Right atrium auricular region (tissue), 2 donors: Measurements from ENCODE around the gene TRAF7. TPM values are rescaled to one million over a fixed set of nuclear protein-coding genes. Genes with fewer than 3 reads are reported as not detected.

Experiments
- DNase-seq: peaks from one replicate; pipeline ENCODE4 v3.0.0-alpha.2; 2019; ENCODE audit warnings: low spot score
- H3K27ac ChIP-seq, 2 donors: fragments of 200-600 bp; sonication (generic); 1 replicate in 1 of 2; 2 replicates in 1 of 2; pipeline ENCODE4 v1.5.1; 2016 to 2019
- H3K27me3 ChIP-seq, 2 donors: fragments of 200-600 bp; sonication (generic); one replicate each; pipeline versions ENCODE4 v1.5.1 to v1.6.0; 2017 to 2019
- H3K36me3 ChIP-seq: fragments of 200-600 bp; sonication (generic); one replicate; pipeline ENCODE4 v1.5.1; 2016
- H3K4me1 ChIP-seq, 2 donors: fragments of 200-600 bp; sonication (generic); one replicate each; pipeline versions ENCODE4 v1.5.1 to v1.6.0; 2017 to 2019
- H3K4me3 ChIP-seq, 2 donors: fragments of 200-600 bp; sonication (generic); 1 replicate in 1 of 2; 2 replicates in 1 of 2; pipeline ENCODE4 v1.5.1; 2017 to 2019; ENCODE audit warnings: mild to moderate bottlenecking in 1 of 2, moderate library complexity in 1 of 2
- H3K9me3 ChIP-seq, 2 donors: fragments of 200-600 bp; sonication (generic); one replicate each; pipeline ENCODE4 v1.5.1; 2019
- CTCF ChIP-seq, 2 donors: fragments of 200-600 bp; sonication (generic); IDR thresholded peaks; one replicate each; pipeline ENCODE4 v1.5.1; 2019; ENCODE audit warnings: antibody characterized with exemption in 2 of 2
- total RNA-seq, 2 donors: library from RNA; depleted of rRNA; stranded (reverse); fragments of >200 nt; gene quantifications; one replicate each; pipeline ENCODE4 v1.1.0, GENCODE V29; 2016

The TRAF7 gene
- total RNA-seq, 2 donors from 2014 or later: 16.1 to 27.0 TPM

GRCh38 chr16:2210009-2210332 lies 54.4 kb downstream of the TRAF7 start:
- H3K36me3 ChIP-seq: peaks cover 30% of the 10 kb centered on the region
- H3K9me3 ChIP-seq: no peaks in the 10 kb centered on the region
- no peaks in the 10 kb centered on the region for H3K27me3 ChIP-seq
- DNase-seq: no peak
- no peak for TF ChIP-seq CTCF (IDR thresholded peaks at IDR 0.05)
- no peak overlapping the region for H3K27ac ChIP-seq
- no peak overlapping the region for H3K4me3 ChIP-seq
- H3K4me1 ChIP-seq: peaks cover 0 to 37% of the 10 kb centered on the region in 2 donors

DNA sequence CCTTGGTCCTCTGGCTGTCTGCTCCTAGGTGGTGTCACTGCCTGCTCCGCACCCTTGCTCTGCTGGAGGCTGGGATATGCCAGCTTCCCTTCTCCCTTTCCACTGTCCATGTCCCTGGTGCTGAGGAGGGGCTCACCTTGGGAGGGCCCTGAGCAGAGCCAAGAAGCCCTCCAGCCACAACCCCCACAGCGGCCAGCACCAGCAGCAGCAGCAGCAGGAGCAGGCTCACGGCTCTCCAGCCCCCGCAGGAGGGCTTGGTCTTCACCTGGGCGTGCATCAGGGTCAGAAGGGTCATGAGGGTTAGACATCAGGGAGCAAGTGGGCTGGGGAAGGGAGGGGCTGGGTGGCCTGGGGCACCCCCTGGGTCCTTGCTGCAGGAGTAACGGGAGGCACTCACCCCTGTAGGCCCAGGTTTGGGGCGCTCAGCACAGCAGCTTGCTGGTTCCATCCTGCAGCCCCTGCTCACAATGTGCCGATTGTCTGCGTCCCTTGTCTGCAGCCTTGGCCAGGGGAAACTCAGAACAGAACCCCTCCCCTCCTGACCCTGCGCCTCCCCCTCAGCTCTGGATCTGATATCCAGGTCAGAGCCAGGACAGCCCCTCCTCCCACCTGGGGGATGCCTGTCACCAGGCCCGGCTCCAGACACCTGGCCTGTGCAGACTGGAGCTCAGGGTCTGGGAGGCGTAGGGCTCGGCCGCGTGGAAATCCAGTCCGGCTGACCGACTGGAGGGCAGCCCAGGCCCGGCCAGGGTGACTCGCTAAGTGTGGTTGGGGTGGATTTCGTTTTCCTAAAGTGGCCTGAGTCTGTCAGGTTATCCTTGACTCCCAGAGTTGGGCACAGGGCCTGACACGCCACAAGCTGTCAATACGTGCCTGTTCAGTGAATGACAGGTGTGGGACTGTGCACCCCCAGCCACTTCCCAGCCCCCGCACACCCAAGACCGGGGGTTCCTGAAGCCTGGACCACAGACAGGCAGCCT lies 55.1 kb downstream of the TRAF7 start, which contains the start of gene BRICD5:
TSS of gene BRICD5 (minus strand) at position 478 of the 980 bp plus-strand sequence. CDS start at position 448, 30 bp downstream.
- no peaks in the 10 kb centered on the region for H3K27me3 ChIP-seq
- peaks cover 30% of the 10 kb centered on the region for H3K36me3 ChIP-seq
- DNase-seq: no peak
- peak within 1 kb of the TSS; percentile 85 for H3K27ac ChIP-seq
- H3K4me3 ChIP-seq: no peak within 1 kb of the TSS
- peaks cover 0 to 40% of the 10 kb centered on the region in 2 donors for H3K4me1 ChIP-seq
- no peak for TF ChIP-seq CTCF (IDR thresholded peaks at IDR 0.05)
- H3K9me3 ChIP-seq: no peaks in the 10 kb centered on the region

DNA sequence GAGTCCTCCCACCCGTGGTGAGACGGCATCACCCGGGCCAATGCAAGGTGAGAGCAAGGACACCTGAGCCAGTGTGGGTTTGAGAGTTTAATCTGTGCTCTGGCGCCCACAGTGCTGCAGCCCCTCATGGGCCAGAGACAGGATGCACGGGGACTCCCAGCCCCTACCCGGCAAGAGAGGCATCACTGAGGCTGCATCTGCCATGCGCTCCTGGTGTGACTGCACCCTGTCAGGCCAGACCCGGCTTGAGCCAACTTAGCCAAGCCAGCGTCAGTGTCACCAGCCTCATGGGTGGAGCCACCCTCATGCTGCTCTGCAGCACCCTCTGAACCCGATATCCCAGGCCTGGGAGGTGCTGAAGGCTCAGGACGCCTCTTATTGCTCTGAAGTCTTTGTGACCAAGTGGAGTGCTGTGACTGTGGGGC lies 56.4 kb downstream of the TRAF7 start:
- peak overlapping the region; percentile 85 for H3K27ac ChIP-seq
- TF ChIP-seq CTCF (IDR thresholded peaks at IDR 0.05): no peak
- no peak overlapping the region for H3K4me3 ChIP-seq
- H3K36me3 ChIP-seq: peaks cover 29% of the 10 kb centered on the region
- DNase-seq: no peak
- H3K9me3 ChIP-seq: no peaks in the 10 kb centered on the region
- H3K4me1 ChIP-seq: peaks cover 0 to 32% of the 10 kb centered on the region in 2 donors
- H3K27me3 ChIP-seq: no peaks in the 10 kb centered on the region

- DNase-seq: no peak
- Histone ChIP-seq H3K27me3 (no peaks in the 10 kb centered on the region), H3K4me1 (peaks cover 0 to 32% of the 10 kb centered on the region in 2 donors), H3K4me3 (peak overlapping the region; percentile 60 to 89), H3K36me3 (peaks cover 23% of the 10 kb centered on the region), H3K27ac (peak overlapping the region; percentile 85), H3K9me3 (no peaks in the 10 kb centered on the region)
- TF ChIP-seq CTCF (IDR thresholded peaks at IDR 0.05): no peak
These were observed 57.1 kb downstream of the TRAF7 start for GRCh38 chr16:2212362-2213324.

DNA sequence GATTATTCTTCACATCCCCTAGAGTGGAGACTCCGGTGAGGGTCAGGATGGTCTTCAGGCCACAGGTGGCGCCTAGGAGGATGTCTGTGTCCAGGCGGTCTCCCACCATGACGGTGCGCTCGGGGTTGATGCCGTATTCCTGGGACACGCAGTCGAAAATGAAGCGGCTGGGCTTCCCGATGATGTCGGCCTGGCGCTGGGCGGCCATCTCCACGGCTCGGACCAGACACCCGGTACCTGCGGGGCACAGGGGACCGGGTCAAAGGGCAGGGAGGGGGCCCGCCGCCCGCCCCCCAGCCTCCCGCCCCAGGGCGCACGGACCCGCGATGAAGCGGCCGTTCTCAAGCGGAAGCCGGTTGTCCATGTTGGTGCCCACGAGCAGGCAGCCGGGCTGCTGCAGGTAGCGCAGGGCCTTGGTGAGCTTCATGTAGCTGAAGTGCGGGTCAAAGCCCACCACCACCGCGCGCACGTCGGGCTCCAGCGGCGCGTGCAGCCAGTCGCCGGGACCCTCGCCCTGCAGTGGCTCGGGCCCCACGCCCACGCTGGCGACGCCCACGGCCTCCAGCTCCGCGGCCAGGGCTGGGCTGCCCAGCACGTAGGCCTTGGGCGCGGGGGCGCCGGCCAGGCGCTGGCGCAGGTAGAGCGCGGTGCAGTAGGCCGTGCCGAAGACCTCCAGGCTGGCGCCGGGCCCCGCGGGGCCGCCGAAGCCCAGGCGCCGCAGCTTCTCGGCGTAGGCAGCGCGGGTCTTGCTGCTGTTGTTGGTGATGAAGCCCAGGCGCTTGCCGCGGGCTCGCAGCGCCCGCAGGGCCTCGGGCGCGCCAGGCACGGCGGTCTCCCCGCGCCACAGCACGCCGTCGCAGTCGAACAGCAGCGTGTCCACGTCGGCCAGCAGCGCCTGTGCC lies 58.5 kb downstream of the TRAF7 start:
- Histone ChIP-seq H3K4me3 (peak overlapping the region; percentile 60 to 89), H3K4me1 (peaks cover 0 to 32% of the 10 kb centered on the region in 2 donors), H3K9me3 (no peaks in the 10 kb centered on the region), H3K27me3 (no peaks in the 10 kb centered on the region), H3K36me3 (peaks cover 9% of the 10 kb centered on the region), H3K27ac (peak overlapping the region; percentile 85)
- no peak for TF ChIP-seq CTCF (IDR thresholded peaks at IDR 0.05)
- DNase-seq: no peak
